ENCODE measurements around the gene CLEC16A.

CLEC16A gene

GRCh38 chr16:11152677-11153331, 208.4 kb downstream of the CLEC16A start:
- Histone ChIP-seq H3K79me2 (ENCODE audit: control insufficient read depth, insufficient read depth, low read length) (no peaks in the 10 kb centered on the region), H4K8ac (ENCODE audit: low read depth, low read length) (no peak overlapping the region), H3K27ac (ENCODE audit: low read depth, low read length) (no peak overlapping the region), H3K4me1 (ENCODE audit: control insufficient read depth, low read depth, low read length) (no peaks in the 10 kb centered on the region), H3K56ac (ENCODE audit: low read length) (no peak overlapping the region), H3K79me1 (ENCODE audit: low read length) (no peaks in the 10 kb centered on the region), H3K27me3 (ENCODE audit: insufficient read depth, low read length, poor library complexity) (no peaks in the 10 kb centered on the region), H2BK15ac (replicated peaks; ENCODE audit: low read depth) (no peak overlapping the region), H2AK5ac (ENCODE audit: low read length) (no peak overlapping the region), H3K9ac (ENCODE audit: low read length) (no peak overlapping the region), H3K36me3 (ENCODE audit: control insufficient read depth, insufficient read depth, low read length) (no peaks in the 10 kb centered on the region), H3K4me2 (ENCODE audit: low read length) (no peak overlapping the region), H3K18ac (ENCODE audit: low read length) (no peak overlapping the region), H2BK5ac (ENCODE audit: low read length) (no peak overlapping the region), H3K4ac (ENCODE audit: low read depth, low read length) (no peak overlapping the region), H3K4me3 (ENCODE audit: low read length) (no peak overlapping the region), H2BK120ac (ENCODE audit: low read depth, low read length) (no peak overlapping the region), H3K23ac (ENCODE audit: low read length) (no peak overlapping the region), H4K5ac (ENCODE audit: low read length) (no peak overlapping the region)
- no CpG with 5 or more reads among the region's 17 CpGs for WGBS (ENCODE audit: extremely low coverage, insufficient coverage, low lambda C conversion rate)
- DNase-seq = no peak

GRCh38 chr16:11155284-11155806, 211.0 kb downstream of the CLEC16A start:
- no peak overlapping the region for H3K18ac ChIP-seq (ENCODE audit: low read length)
- no peaks in the 10 kb centered on the region for H3K4me1 ChIP-seq (ENCODE audit: control insufficient read depth, low read depth, low read length)
- no peak overlapping the region for H2BK120ac ChIP-seq (ENCODE audit: low read depth, low read length)
- H3K79me2 ChIP-seq (ENCODE audit: control insufficient read depth, insufficient read depth, low read length) = no peaks in the 10 kb centered on the region
- no peak overlapping the region for H3K4ac ChIP-seq (ENCODE audit: low read depth, low read length)
- H4K5ac ChIP-seq (ENCODE audit: low read length) = no peak overlapping the region
- no peaks in the 10 kb centered on the region for H3K27me3 ChIP-seq (ENCODE audit: insufficient read depth, low read length, poor library complexity)
- H3K56ac ChIP-seq (ENCODE audit: low read length) = no peak overlapping the region
- H2BK15ac ChIP-seq (replicated peaks; ENCODE audit: low read depth) = no peak overlapping the region
- no peak overlapping the region for H2AK5ac ChIP-seq (ENCODE audit: low read length)
- H3K79me1 ChIP-seq (ENCODE audit: low read length) = no peaks in the 10 kb centered on the region
- no peak overlapping the region for H3K9ac ChIP-seq (ENCODE audit: low read length)
- no peak overlapping the region for H2BK5ac ChIP-seq (ENCODE audit: low read length)
- no peak overlapping the region for H4K8ac ChIP-seq (ENCODE audit: low read depth, low read length)
- no peak overlapping the region for H3K4me3 ChIP-seq (ENCODE audit: low read length)
- H3K4me2 ChIP-seq (ENCODE audit: low read length) = no peak overlapping the region
- DNase-seq = no peak
- H3K23ac ChIP-seq (ENCODE audit: low read length) = no peak overlapping the region
- no peaks in the 10 kb centered on the region for H3K36me3 ChIP-seq (ENCODE audit: control insufficient read depth, insufficient read depth, low read length)
- no peak overlapping the region for H3K27ac ChIP-seq (ENCODE audit: low read depth, low read length)
- WGBS (ENCODE audit: extremely low coverage, insufficient coverage, low lambda C conversion rate) = no CpG with 5 or more reads among the region's 13 CpGs

GRCh38 chr16:11156401-11156800, 212.0 kb downstream of the CLEC16A start:
- H3K79me2 ChIP-seq (ENCODE audit: control insufficient read depth, insufficient read depth, low read length) = no peaks in the 10 kb centered on the region
- H3K27me3 ChIP-seq (ENCODE audit: insufficient read depth, low read length, poor library complexity) = no peaks in the 10 kb centered on the region
- no peak overlapping the region for H3K4ac ChIP-seq (ENCODE audit: low read depth, low read length)
- no peak overlapping the region for H2BK15ac ChIP-seq (replicated peaks; ENCODE audit: low read depth)
- no peak overlapping the region for H3K4me2 ChIP-seq (ENCODE audit: low read length)
- no peak overlapping the region for H2AK5ac ChIP-seq (ENCODE audit: low read length)
- no peak overlapping the region for H3K4me3 ChIP-seq (ENCODE audit: low read length)
- H3K27ac ChIP-seq (ENCODE audit: low read depth, low read length) = no peak overlapping the region
- no peaks in the 10 kb centered on the region for H3K79me1 ChIP-seq (ENCODE audit: low read length)
- no peaks in the 10 kb centered on the region for H3K4me1 ChIP-seq (ENCODE audit: control insufficient read depth, low read depth, low read length)
- H3K56ac ChIP-seq (ENCODE audit: low read length) = no peak overlapping the region
- no peak overlapping the region for H3K18ac ChIP-seq (ENCODE audit: low read length)
- H3K9ac ChIP-seq (ENCODE audit: low read length) = no peak overlapping the region
- no peak overlapping the region for H2BK120ac ChIP-seq (ENCODE audit: low read depth, low read length)
- no peak overlapping the region for H4K8ac ChIP-seq (ENCODE audit: low read depth, low read length)
- no CpG with 5 or more reads among the region's 9 CpGs for WGBS (ENCODE audit: extremely low coverage, insufficient coverage, low lambda C conversion rate)
- H3K36me3 ChIP-seq (ENCODE audit: control insufficient read depth, insufficient read depth, low read length) = no peaks in the 10 kb centered on the region
- no peak overlapping the region for H2BK5ac ChIP-seq (ENCODE audit: low read length)
- H4K5ac ChIP-seq (ENCODE audit: low read length) = no peak overlapping the region
- DNase-seq = no peak
- H3K23ac ChIP-seq (ENCODE audit: low read length) = no peak overlapping the region

GRCh38 chr16:11157143-11157542, 212.8 kb downstream of the CLEC16A start:
- Histone ChIP-seq H3K79me1 (ENCODE audit: low read length) (no peaks in the 10 kb centered on the region), H3K23ac (ENCODE audit: low read length) (no peak overlapping the region), H3K9ac (ENCODE audit: low read length) (no peak overlapping the region), H3K4me2 (ENCODE audit: low read length) (no peak overlapping the region), H2BK120ac (ENCODE audit: low read depth, low read length) (no peak overlapping the region), H3K18ac (ENCODE audit: low read length) (no peak overlapping the region), H4K5ac (ENCODE audit: low read length) (no peak overlapping the region), H3K79me2 (ENCODE audit: control insufficient read depth, insufficient read depth, low read length) (no peaks in the 10 kb centered on the region), H2BK15ac (replicated peaks; ENCODE audit: low read depth) (no peak overlapping the region), H3K27me3 (ENCODE audit: insufficient read depth, low read length, poor library complexity) (no peaks in the 10 kb centered on the region), H3K27ac (ENCODE audit: low read depth, low read length) (no peak overlapping the region), H2AK5ac (ENCODE audit: low read length) (no peak overlapping the region), H4K8ac (ENCODE audit: low read depth, low read length) (no peak overlapping the region), H3K4me3 (ENCODE audit: low read length) (no peak overlapping the region), H3K36me3 (ENCODE audit: control insufficient read depth, insufficient read depth, low read length) (no peaks in the 10 kb centered on the region), H2BK5ac (ENCODE audit: low read length) (no peak overlapping the region), H3K56ac (ENCODE audit: low read length) (no peak overlapping the region), H3K4me1 (ENCODE audit: control insufficient read depth, low read depth, low read length) (no peaks in the 10 kb centered on the region), H3K4ac (ENCODE audit: low read depth, low read length) (no peak overlapping the region)
- no peak for DNase-seq
- no CpG with 5 or more reads among the region's 7 CpGs for WGBS (ENCODE audit: extremely low coverage, insufficient coverage, low lambda C conversion rate)

- H3K27me3 ChIP-seq (ENCODE audit: insufficient read depth, low read length, poor library complexity) = no peaks in the 10 kb centered on the region
- no peaks in the 10 kb centered on the region for H3K79me1 ChIP-seq (ENCODE audit: low read length)
- no peak overlapping the region for H2BK120ac ChIP-seq (ENCODE audit: low read depth, low read length)
- no peak overlapping the region for H3K18ac ChIP-seq (ENCODE audit: low read length)
- no peak overlapping the region for H2BK5ac ChIP-seq (ENCODE audit: low read length)
- H3K27ac ChIP-seq (ENCODE audit: low read depth, low read length) = no peak overlapping the region
- H4K5ac ChIP-seq (ENCODE audit: low read length) = no peak overlapping the region
- no peak overlapping the region for H3K4me3 ChIP-seq (ENCODE audit: low read length)
- no peaks in the 10 kb centered on the region for H3K79me2 ChIP-seq (ENCODE audit: control insufficient read depth, insufficient read depth, low read length)
- H4K8ac ChIP-seq (ENCODE audit: low read depth, low read length) = no peak overlapping the region
- no peak overlapping the region for H2BK15ac ChIP-seq (replicated peaks; ENCODE audit: low read depth)
- H3K23ac ChIP-seq (ENCODE audit: low read length) = no peak overlapping the region
- H3K36me3 ChIP-seq (ENCODE audit: control insufficient read depth, insufficient read depth, low read length) = no peaks in the 10 kb centered on the region
- no peak overlapping the region for H2AK5ac ChIP-seq (ENCODE audit: low read length)
- no CpG with 5 or more reads among the region's 12 CpGs for WGBS (ENCODE audit: extremely low coverage, insufficient coverage, low lambda C conversion rate)
- H3K4me2 ChIP-seq (ENCODE audit: low read length) = no peak overlapping the region
- no peak overlapping the region for H3K56ac ChIP-seq (ENCODE audit: low read length)
- H3K4ac ChIP-seq (ENCODE audit: low read depth, low read length) = no peak overlapping the region
- no peak for DNase-seq
- H3K9ac ChIP-seq (ENCODE audit: low read length) = no peak overlapping the region
- peaks cover 2% of the 10 kb centered on the region for H3K4me1 ChIP-seq (ENCODE audit: control insufficient read depth, low read depth, low read length)
Observed at GRCh38 chr16:11158018-11158417, 213.7 kb downstream of the CLEC16A start.

GRCh38 chr16:11159282-11159681, 214.9 kb downstream of the CLEC16A start:
- WGBS (ENCODE audit: extremely low coverage, insufficient coverage, low lambda C conversion rate) = no CpG with 5 or more reads among the region's 4 CpGs
- H3K79me1 ChIP-seq (ENCODE audit: low read length) = no peaks in the 10 kb centered on the region
- H3K4me2 ChIP-seq (ENCODE audit: low read length) = no peak overlapping the region
- H3K23ac ChIP-seq (ENCODE audit: low read length) = no peak overlapping the region
- no peak overlapping the region for H3K56ac ChIP-seq (ENCODE audit: low read length)
- H3K4me3 ChIP-seq (ENCODE audit: low read length) = no peak overlapping the region
- H3K79me2 ChIP-seq (ENCODE audit: control insufficient read depth, insufficient read depth, low read length) = no peaks in the 10 kb centered on the region
- H3K18ac ChIP-seq (ENCODE audit: low read length) = no peak overlapping the region
- H2BK15ac ChIP-seq (replicated peaks; ENCODE audit: low read depth) = no peak overlapping the region
- no peak for DNase-seq
- H3K4me1 ChIP-seq (ENCODE audit: control insufficient read depth, low read depth, low read length) = peaks cover 2% of the 10 kb centered on the region
- H4K5ac ChIP-seq (ENCODE audit: low read length) = no peak overlapping the region
- no peak overlapping the region for H2BK120ac ChIP-seq (ENCODE audit: low read depth, low read length)
- H3K27ac ChIP-seq (ENCODE audit: low read depth, low read length) = no peak overlapping the region
- no peaks in the 10 kb centered on the region for H3K36me3 ChIP-seq (ENCODE audit: control insufficient read depth, insufficient read depth, low read length)
- no peak overlapping the region for H2BK5ac ChIP-seq (ENCODE audit: low read length)
- no peak overlapping the region for H3K9ac ChIP-seq (ENCODE audit: low read length)
- no peak overlapping the region for H2AK5ac ChIP-seq (ENCODE audit: low read length)
- no peaks in the 10 kb centered on the region for H3K27me3 ChIP-seq (ENCODE audit: insufficient read depth, low read length, poor library complexity)
- no peak overlapping the region for H4K8ac ChIP-seq (ENCODE audit: low read depth, low read length)
- H3K4ac ChIP-seq (ENCODE audit: low read depth, low read length) = no peak overlapping the region
